HG03575 (cell line): ENCODE measurements around the gene SYTL2.
"Not testable (repeated sequence)": the region's sequence is repeated elsewhere in the genome, so short reads cannot be mapped to it uniquely, and the experiment has no call there.

ENCODE experiments used
- ATAC-seq: cut with Tn5 transposase; IDR thresholded peaks from one replicate; pipeline ENCODE4 v1.9.1; 2021; ENCODE audit not compliant: unreplicated experiment, insufficient number of reproducible peaks, low FRiP score; ENCODE audit errors: extremely low read depth

SYTL2 gene

GRCh38 chr11:85810871-85811611 lies at the start of gene SYTL2:
Gene SYTL2 (minus strand): TSS chr11:85811141. CDS start chr11:85757725, 53,416 bp downstream.
- no peak for ATAC-seq

- not testable (repeated sequence) for ATAC-seq
Measured at GRCh38 chr11:85859541-85859940, 48.6 kb upstream of the SYTL2 start.

- ATAC-seq: no peak
Measured at GRCh38 chr11:85857098-85857497, 46.2 kb upstream of the SYTL2 start.

GRCh38 chr11:85855341-85855656 lies 44.4 kb upstream of the SYTL2 start, which contains the start of gene CCDC83:
Gene CCDC83 (plus strand): TSS chr11:85855383. CDS start chr11:85865124, 9,741 bp downstream.
- no peak for ATAC-seq

- peak; percentile 95 for ATAC-seq
Measured at GRCh38 chr11:85854557-85855340, 43.8 kb upstream of the SYTL2 start.

GRCh38 chr11:85854212-85854556 lies 43.2 kb upstream of the SYTL2 start:
- ATAC-seq: no peak

GRCh38 chr11:85853541-85853940 lies 42.6 kb upstream of the SYTL2 start:
- ATAC-seq: not testable (repeated sequence)

GRCh38 chr11:85852754-85853153 lies 41.8 kb upstream of the SYTL2 start:
- not testable (repeated sequence) for ATAC-seq

- no peak for ATAC-seq
Measured at GRCh38 chr11:85848556-85848955, 37.6 kb upstream of the SYTL2 start.

- ATAC-seq: no peak
Measured at GRCh38 chr11:85848006-85848405, 37.1 kb upstream of the SYTL2 start.

GRCh38 chr11:85847436-85847835 lies 36.5 kb upstream of the SYTL2 start:
- ATAC-seq: no peak

- ATAC-seq: no peak
Measured at GRCh38 chr11:85845124-85845631, 34.2 kb upstream of the SYTL2 start.

GRCh38 chr11:85844439-85845123 lies 33.6 kb upstream of the SYTL2 start:
- ATAC-seq: no peak

GRCh38 chr11:85843929-85844328 lies 33.0 kb upstream of the SYTL2 start:
- no peak for ATAC-seq

GRCh38 chr11:85840932-85841331 lies 30.0 kb upstream of the SYTL2 start:
- not testable (repeated sequence) for ATAC-seq

GRCh38 chr11:85835729-85836128 lies 24.8 kb upstream of the SYTL2 start:
- ATAC-seq: no peak

GRCh38 chr11:85835263-85835662 lies 24.3 kb upstream of the SYTL2 start:
- ATAC-seq: no peak

GRCh38 chr11:85831050-85831449 lies 20.1 kb upstream of the SYTL2 start:
- no peak for ATAC-seq

GRCh38 chr11:85829172-85829571 lies 18.2 kb upstream of the SYTL2 start:
- no peak for ATAC-seq

- no peak for ATAC-seq
Measured at GRCh38 chr11:85828640-85828978, 17.7 kb upstream of the SYTL2 start.
